Retinal pigment epithelial cell (primary cell): Measurements from ENCODE around the gene IGFBP2.

ENCODE experiments used
- DNase-seq: peaks from one replicate; pipeline ENCODE4 v3.0.0-alpha.2; 2010; ENCODE audit warnings: low read depth
- H3K4me3 ChIP-seq: 2 replicates; pipeline ENCODE4 v1.5.1; 2011; ENCODE audit warnings: mild to moderate bottlenecking, low read length, control low read depth, moderate library complexity
- TF ChIP-seq, protein P1 (sequence below): conservative IDR thresholded peaks from 2 replicates; pipeline ENCODE4 v1.5.1; 2011; ENCODE audit warnings: low read depth, low read length, control low read depth, inconsistent platforms

The IGFBP2 gene, protein sequence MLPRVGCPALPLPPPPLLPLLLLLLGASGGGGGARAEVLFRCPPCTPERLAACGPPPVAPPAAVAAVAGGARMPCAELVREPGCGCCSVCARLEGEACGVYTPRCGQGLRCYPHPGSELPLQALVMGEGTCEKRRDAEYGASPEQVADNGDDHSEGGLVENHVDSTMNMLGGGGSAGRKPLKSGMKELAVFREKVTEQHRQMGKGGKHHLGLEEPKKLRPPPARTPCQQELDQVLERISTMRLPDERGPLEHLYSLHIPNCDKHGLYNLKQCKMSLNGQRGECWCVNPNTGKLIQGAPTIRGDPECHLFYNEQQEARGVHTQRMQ

DNA sequence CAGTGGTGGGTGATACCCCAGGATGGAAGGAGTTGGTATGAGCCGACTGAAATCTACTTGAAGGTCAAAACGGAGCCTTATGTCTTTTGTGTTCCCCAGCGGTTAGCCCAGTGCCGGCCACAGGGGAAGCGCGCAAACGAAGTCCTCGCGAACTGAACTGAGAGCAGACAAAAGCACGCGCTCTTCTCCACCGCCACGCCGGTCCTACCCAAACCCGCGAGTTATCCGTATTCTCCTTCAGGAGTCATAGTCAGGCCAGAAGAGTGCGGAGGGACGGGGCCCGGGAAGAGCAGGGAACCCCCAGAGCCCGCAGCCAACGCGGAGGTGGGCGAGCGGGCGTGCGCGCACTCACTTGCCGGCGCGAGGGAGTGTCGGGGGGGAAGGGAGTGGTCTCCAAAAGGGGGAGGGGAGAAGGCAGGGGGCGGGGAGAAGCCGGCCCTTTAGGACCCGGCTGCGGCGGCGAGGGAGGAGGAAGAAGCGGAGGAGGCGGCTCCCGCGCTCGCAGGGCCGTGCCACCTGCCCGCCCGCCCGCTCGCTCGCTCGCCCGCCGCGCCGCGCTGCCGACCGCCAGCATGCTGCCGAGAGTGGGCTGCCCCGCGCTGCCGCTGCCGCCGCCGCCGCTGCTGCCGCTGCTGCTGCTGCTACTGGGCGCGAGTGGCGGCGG lies at the start of gene IGFBP2:
Gene IGFBP2, plus strand, starts transcription at position 469 of the 664 bp plus-strand sequence. Its CDS starts 104 bp downstream, at position 573.
- H3K4me3 ChIP-seq: peak within 1 kb of the TSS; percentile 40
- TF ChIP-seq, protein P1, sequence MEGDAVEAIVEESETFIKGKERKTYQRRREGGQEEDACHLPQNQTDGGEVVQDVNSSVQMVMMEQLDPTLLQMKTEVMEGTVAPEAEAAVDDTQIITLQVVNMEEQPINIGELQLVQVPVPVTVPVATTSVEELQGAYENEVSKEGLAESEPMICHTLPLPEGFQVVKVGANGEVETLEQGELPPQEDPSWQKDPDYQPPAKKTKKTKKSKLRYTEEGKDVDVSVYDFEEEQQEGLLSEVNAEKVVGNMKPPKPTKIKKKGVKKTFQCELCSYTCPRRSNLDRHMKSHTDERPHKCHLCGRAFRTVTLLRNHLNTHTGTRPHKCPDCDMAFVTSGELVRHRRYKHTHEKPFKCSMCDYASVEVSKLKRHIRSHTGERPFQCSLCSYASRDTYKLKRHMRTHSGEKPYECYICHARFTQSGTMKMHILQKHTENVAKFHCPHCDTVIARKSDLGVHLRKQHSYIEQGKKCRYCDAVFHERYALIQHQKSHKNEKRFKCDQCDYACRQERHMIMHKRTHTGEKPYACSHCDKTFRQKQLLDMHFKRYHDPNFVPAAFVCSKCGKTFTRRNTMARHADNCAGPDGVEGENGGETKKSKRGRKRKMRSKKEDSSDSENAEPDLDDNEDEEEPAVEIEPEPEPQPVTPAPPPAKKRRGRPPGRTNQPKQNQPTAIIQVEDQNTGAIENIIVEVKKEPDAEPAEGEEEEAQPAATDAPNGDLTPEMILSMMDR: no peak
- DNase-seq: no peak

DNA sequence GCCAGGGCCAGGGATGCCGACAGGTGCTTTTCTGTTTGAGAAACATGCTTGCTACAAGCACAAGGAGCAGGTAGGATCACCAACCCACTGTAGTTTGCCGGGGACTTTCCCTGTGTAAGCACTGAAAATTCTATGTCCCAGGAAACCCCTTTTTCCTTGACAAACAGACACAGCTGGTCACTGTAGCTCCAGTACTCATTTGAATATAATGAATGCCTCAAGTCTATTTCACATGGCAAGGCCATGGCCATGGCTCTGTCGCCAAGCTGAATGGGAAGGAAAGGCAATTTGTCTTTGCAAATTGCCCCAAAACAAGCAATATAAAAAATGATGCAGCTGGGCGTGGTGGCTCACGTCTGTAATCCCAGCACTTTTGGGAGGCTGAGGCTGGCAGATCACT lies 49.6 kb upstream of the IGFBP2 start:
- no peak overlapping the region for H3K4me3 ChIP-seq
- TF ChIP-seq, protein P1: no peak
- no peak for DNase-seq

DNA sequence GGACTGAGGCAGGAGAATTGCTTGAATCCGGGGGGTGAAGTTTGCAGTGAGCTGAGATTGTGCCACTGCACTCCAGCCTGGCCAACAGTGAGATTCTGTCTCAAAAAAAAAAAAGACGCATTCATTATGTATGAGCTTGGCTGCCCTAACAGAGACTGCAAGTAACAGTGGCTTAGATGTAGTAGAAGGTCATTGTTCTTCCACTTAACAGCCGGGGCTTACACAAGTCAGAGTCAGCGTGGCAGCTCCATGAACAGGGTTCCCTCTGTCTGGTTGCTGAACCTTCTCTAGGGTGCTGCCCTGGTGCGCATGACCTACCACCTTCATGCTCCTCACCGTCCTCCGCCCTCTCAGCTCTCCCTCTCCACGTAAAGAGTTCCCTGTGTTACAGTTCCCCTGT lies 49.1 kb upstream of the IGFBP2 start:
- TF ChIP-seq, protein P1: no peak
- no peak for DNase-seq
- H3K4me3 ChIP-seq: no peak overlapping the region

DNA sequence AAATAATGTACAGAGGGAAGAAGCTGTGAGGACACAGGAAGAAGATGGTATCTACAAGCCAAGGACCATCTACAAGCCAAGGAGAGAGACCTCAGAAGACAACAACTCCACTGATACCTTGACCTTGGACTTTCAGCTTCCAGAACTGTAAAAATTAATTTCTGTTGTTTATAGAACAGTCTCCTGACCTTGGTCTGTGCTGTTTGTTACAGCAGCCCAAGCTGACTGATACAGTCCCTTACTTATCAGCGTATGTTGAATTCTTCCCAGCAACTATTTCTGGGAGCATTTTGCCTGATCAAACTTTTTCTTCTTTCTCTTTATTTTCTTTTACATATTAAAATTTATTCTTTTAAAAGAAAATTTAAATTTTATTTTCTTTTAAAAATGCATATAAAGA lies 47.8 kb upstream of the IGFBP2 start:
- no peak for DNase-seq
- TF ChIP-seq, protein P1: no peak
- H3K4me3 ChIP-seq: no peak overlapping the region

DNA sequence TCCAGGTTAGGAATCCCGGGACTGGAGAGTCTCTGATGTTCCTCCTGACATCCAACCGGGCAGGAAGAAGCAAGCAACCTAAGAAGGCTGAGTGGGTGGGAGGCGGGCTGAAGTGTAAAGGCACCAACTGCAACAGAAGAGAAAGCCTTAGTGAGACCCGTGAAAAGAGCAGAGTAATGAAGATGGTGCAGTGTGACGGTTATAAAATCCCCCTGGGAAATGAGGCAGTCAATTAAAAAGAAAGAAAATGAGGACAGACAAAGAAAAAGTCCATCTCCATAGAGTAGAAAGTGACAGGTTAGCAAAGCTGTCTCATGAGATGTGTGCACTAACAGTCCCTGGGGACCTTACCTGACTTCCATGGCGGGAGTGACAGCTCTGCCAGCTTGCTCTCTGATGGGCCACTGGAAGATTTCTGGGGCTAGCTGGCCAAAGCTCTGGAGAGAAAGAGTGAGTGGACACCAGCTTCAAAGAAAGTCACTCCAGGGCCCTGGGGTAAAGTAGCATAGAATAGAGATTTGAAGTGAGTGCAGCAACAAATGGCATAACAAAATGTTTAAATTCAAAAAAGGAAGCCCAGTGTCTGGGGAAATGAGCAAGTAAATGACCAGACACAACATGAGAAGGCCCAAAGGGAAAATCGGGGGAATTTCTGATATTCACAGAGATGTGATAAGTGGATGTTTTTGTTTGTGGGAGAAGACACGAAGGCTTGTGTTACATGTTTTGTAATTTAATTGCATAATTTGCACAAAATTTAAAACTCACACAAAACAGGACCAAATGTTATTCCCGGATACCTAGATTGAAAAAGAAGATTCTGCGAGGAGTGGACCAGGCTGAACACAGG lies 44.1 kb upstream of the IGFBP2 start:
- TF ChIP-seq, protein P1: no peak
- no peak overlapping the region for H3K4me3 ChIP-seq
- no peak for DNase-seq

DNA sequence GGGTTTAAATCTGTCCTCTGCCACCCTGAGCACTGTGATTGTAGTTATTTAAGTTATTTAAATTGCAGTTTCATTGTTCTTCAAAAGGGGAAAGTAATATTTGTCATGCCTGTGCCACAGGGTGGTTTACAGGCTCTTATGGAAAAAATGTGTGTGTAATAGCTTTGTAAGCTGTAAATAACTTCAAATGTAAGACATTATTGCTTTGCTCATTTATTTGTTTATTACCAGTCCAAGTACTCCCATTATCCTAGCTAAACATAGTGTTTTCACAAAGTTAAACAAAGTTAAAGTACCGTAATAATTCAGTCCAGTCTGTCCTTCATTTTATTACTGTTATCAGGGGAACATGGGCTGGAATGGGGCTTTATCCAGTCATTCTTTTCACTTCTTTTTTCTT lies 43.4 kb upstream of the IGFBP2 start:
- H3K4me3 ChIP-seq: no peak overlapping the region
- TF ChIP-seq, protein P1: no peak

More for the DNA sequence above, 43.4 kb upstream of the IGFBP2 start:
- no peak for DNase-seq
